Measurements from ENCODE around the gene FAM114A2.

Gene FAM114A2

DNA sequence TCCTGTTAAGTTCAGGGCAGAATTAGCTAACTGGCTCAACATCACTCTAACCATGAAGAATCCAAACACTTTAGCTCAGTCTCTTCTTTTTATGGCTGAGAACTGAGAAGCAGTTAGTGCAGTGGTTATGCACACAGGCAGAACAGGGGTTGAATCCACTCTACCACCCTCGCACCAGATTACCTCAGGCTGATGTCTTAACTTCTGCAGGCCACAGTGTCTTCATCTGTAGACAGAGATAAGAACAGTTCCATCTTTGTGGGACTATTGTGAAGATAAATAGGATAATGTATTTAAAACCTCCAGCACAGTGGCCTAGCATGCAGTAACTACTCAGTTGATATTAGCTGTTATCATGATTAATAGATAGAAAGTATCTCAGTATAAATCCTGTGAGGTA is 54.8 kb downstream of the FAM114A2 start:
- no peaks in the 10 kb centered on the region for H3K27me3 Mint-ChIP-seq
- no peak overlapping the region for H3K4me3 Mint-ChIP-seq
- H3K27ac Mint-ChIP-seq, result no peak overlapping the region

DNA sequence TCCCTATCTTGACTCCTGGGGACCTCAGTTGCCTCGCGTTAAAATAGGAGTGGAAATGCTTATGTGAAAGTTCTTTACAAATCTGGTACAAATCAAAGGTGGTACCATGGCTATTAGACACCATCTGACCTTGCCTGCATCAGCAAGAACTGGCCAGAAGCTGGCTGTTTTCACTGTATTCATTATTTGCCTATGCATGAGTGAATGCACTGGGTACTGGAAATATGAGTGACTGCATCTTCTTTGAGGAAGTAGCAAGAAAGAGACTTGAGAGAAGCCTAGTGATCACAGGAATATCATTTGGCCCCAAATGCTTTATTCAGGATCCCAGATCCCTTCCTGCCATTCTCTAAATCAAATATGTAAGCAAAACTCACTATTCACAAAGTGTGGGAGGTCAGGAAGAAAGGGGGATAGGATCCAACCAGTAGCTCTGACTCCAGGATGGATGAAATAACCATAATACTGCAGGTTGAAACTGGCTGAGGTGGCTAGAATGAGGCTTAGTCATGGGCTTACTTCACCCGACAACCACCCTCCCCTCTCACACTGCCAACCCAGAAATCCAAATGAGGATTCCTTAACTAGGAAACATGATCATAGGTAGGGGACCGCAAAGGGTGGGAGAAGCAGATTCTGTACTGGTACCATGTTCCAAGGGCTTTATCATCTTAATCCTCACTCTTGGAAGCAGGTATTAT is 56.7 kb downstream of the FAM114A2 start:
- Mint-ChIP-seq H3K27me3 (no peaks in the 10 kb centered on the region), H3K4me1 (ENCODE audit: low read depth) (no peaks in the 10 kb centered on the region), H3K27ac (no peak overlapping the region)

More for the DNA sequence above, 54.8 kb downstream of the FAM114A2 start:
- no peaks in the 10 kb centered on the region for H3K4me1 Mint-ChIP-seq (ENCODE audit: low read depth)
- H3K36me3 Mint-ChIP-seq (ENCODE audit: low read depth), result no peaks in the 10 kb centered on the region
- no peaks in the 10 kb centered on the region for H3K9me3 Mint-ChIP-seq

DNA sequence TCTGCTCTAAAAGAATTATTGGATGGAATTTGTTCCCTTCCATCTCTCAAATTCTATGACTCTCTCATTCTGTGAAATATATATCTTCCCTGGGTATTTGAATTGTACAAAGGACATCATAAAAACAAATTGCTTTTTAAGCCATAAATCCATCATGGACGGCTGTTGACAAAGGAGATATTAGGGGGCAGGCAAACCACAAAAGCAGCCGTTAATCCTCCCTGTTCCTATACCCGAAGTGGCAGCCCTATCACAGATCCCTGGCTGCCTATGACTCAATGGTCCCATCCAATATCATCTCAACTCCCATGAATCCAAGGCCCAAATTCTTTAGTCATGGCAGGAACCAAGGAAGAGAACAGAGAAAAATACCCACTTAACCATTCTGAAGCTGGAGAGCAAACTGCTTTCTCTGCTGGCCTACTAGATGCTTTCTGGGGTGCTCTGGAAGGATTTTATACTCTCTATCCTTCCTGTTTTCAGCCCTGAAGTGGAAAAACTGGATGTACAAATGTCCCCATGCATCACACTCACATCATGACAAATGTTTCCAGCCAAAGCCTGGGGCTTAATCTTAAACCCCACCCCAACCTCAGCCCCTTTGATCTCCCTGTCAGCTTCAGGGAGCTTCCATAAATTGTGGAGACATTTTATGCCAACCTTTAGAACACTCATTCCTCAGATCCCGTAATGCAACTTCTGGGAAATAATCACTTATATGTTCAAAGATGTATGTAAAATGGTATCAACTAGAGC is 59.5 kb downstream of the FAM114A2 start:
- no peaks in the 10 kb centered on the region for H3K36me3 Mint-ChIP-seq (ENCODE audit: low read depth)
- H3K27me3 Mint-ChIP-seq, result no peaks in the 10 kb centered on the region
- H3K4me1 Mint-ChIP-seq (ENCODE audit: low read depth), result no peaks in the 10 kb centered on the region
- H3K27ac Mint-ChIP-seq, result no peak overlapping the region
- no peak overlapping the region for H3K4me3 Mint-ChIP-seq
- no peaks in the 10 kb centered on the region for H3K9me3 Mint-ChIP-seq

More for the DNA sequence above, 56.7 kb downstream of the FAM114A2 start:
- Mint-ChIP-seq H3K9me3 (no peaks in the 10 kb centered on the region), H3K36me3 (ENCODE audit: low read depth) (no peaks in the 10 kb centered on the region), H3K4me3 (no peak overlapping the region)

DNA sequence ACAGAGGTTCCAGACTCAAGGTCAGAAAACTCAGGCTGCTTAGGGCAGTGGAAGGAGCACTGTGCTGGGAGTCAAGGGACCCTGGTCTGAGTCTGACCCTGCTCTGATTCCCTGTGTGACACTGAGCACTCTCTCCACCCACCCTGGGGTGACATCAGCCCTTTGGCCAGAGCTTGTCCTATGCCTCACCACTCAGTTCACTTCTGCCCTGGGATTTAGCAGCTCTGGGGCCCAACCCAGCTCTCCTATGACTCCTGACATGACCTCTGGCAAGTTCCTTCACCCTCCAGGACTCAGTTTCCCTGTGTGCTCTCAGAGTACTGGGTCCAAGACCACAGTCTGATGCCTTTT is 63.9 kb downstream of the FAM114A2 start:
- H3K4me1 Mint-ChIP-seq (ENCODE audit: low read depth), result no peaks in the 10 kb centered on the region
- H3K27ac Mint-ChIP-seq, result no peak overlapping the region
- no peaks in the 10 kb centered on the region for H3K36me3 Mint-ChIP-seq (ENCODE audit: low read depth)
- no peak overlapping the region for H3K4me3 Mint-ChIP-seq
- H3K27me3 Mint-ChIP-seq, result no peaks in the 10 kb centered on the region
- no peaks in the 10 kb centered on the region for H3K9me3 Mint-ChIP-seq

DNA sequence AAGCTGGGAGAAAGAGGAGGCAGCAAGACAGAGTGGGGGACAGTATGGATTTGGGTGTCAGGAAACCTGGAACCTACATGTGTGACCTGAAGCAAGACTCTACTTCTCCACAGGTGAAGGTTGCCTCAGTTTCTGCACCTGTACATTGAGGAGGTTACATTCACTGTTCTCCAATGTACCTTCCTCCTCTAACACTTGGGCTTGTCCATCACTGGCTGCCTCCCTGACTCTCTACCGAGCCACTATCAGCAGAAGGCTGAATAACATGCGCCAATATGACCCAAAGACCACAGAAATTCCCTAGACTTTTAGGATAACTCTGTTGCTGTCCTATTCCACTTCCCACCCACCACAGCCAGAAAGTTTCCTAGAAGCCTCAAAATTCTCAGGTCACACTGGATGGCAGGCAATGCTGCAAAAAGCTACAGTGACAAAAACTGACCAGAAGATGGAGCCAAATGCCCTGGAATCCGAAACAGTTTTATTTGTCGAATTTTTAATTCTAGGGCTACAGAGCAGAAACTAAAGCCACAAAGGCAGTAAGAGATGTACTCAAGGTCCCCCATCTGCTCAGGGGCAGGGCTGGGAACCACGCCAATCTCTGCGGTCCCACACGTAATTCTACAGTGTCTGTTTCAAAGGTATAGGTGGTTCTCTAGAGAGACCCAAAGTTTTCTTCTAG is 64.4 kb downstream of the FAM114A2 start:
- Mint-ChIP-seq H3K4me3 (no peak overlapping the region), H3K36me3 (ENCODE audit: low read depth) (no peaks in the 10 kb centered on the region), H3K27ac (no peak overlapping the region), H3K27me3 (no peaks in the 10 kb centered on the region), H3K4me1 (ENCODE audit: low read depth) (no peaks in the 10 kb centered on the region), H3K9me3 (no peaks in the 10 kb centered on the region)

DNA sequence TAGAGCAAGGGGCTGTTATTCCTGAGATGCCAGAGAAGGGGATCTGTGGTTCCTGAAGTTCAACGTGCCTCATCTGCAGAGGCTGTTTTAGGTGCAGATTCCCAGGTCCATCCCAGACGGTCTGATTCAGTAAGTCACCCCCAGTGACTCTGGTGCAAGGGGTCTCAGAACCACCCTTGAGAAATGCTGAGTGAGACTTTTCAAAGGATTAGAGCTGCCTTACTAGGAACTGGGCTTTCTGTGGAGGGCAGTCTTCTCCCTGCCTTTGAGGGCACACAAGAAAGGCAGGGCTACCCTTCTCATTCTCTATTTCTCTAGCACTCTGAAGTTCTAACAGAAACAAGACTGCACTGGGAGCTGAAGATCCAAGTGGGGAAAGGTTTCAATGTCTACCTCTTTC is 66.5 kb downstream of the FAM114A2 start:
- H3K4me1 Mint-ChIP-seq (ENCODE audit: low read depth), result no peaks in the 10 kb centered on the region
- no peaks in the 10 kb centered on the region for H3K36me3 Mint-ChIP-seq (ENCODE audit: low read depth)
- peaks cover 3% of the 10 kb centered on the region for H3K27me3 Mint-ChIP-seq
- no peaks in the 10 kb centered on the region for H3K9me3 Mint-ChIP-seq
- no peak overlapping the region for H3K27ac Mint-ChIP-seq
- no peak overlapping the region for H3K4me3 Mint-ChIP-seq

DNA sequence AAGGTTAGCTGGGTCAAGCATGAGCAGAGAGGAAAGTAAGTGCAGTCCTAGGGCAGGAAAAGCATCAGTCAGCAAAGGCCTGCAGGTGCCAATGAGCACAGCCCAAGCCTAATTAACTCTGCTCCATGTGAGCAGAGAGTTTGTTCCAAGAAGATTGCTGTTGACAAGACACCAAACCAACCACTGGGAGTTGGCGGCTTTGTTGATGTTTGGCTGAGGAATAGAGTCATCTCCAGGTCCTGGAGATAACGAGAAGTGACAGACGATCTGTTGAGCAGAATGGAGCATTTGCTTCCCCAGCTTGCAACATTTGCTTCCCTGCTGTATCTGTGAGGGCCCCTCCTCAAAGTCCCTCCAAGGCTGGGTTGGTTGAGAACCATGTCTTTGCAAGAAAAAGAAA is 68.2 kb downstream of the FAM114A2 start:
- Mint-ChIP-seq H3K27ac (no peak overlapping the region), H3K27me3 (peaks cover 7% of the 10 kb centered on the region), H3K4me1 (ENCODE audit: low read depth) (no peaks in the 10 kb centered on the region), H3K36me3 (ENCODE audit: low read depth) (no peaks in the 10 kb centered on the region), H3K4me3 (no peak overlapping the region), H3K9me3 (no peaks in the 10 kb centered on the region)

DNA sequence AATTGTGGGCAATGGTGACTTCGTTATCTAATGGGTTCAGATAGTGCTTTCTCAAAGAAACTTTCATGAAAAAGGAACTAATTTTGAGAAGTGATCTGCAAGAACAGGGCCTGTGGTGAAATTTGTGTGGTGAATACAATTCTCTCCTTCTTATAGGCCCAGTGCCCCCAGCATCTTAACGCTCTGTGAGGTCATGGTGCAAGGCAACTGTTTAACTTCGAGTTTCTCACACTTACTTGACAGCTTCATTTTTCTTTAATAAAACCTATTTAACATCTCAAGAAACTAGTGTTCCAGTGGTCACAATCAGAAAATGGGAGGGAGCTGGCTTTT is 69.2 kb downstream of the FAM114A2 start:
- H3K27me3 Mint-ChIP-seq, result peaks cover 7% of the 10 kb centered on the region
- no peaks in the 10 kb centered on the region for H3K9me3 Mint-ChIP-seq
- H3K27ac Mint-ChIP-seq, result no peak overlapping the region
- H3K36me3 Mint-ChIP-seq (ENCODE audit: low read depth), result no peaks in the 10 kb centered on the region
- H3K4me1 Mint-ChIP-seq (ENCODE audit: low read depth), result no peaks in the 10 kb centered on the region
- H3K4me3 Mint-ChIP-seq, result no peak overlapping the region

DNA sequence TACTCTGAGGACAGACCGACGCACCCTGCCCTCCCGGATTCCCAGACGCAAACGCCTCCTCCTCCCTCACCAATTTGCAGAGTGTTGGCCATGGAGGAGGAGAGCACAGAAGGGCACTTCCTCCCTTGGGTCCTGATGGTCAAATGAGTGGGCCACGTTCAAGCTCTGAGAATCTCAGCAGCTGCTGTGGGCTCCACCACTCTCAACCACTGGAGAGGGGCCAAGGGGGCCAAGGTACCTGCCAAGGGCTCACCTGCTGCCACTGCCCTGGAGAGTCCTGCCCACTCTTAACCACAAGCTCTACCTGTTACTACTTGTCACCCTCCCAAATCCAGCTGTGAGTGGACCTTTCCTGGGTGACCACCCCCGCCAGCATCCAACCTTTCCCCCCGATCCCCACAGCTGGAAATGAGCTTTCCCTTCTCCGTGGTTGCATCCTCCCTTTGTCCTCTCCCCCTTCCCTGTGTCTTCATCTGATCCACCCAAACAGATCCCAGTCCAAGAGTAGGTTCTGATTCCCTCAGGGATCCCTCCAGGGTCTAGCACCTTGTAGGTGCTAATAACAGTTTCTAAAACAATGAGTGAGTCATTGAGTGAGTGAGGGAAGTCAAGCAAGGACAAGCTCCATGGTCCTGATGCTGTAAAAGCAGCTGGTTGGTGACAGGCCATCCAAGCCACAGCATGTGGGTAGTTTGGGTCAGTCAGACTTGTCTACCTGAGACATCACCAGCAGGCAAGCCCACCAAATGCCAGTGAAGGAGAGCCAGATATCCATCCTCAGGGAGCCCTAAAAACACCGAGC is 69.7 kb downstream of the FAM114A2 start:
- no peaks in the 10 kb centered on the region for H3K4me1 Mint-ChIP-seq (ENCODE audit: low read depth)
- H3K27ac Mint-ChIP-seq, result no peak overlapping the region
- H3K27me3 Mint-ChIP-seq, result peaks cover 7% of the 10 kb centered on the region
- H3K9me3 Mint-ChIP-seq, result no peaks in the 10 kb centered on the region
- no peak overlapping the region for H3K4me3 Mint-ChIP-seq
- H3K36me3 Mint-ChIP-seq (ENCODE audit: low read depth), result no peaks in the 10 kb centered on the region

DNA sequence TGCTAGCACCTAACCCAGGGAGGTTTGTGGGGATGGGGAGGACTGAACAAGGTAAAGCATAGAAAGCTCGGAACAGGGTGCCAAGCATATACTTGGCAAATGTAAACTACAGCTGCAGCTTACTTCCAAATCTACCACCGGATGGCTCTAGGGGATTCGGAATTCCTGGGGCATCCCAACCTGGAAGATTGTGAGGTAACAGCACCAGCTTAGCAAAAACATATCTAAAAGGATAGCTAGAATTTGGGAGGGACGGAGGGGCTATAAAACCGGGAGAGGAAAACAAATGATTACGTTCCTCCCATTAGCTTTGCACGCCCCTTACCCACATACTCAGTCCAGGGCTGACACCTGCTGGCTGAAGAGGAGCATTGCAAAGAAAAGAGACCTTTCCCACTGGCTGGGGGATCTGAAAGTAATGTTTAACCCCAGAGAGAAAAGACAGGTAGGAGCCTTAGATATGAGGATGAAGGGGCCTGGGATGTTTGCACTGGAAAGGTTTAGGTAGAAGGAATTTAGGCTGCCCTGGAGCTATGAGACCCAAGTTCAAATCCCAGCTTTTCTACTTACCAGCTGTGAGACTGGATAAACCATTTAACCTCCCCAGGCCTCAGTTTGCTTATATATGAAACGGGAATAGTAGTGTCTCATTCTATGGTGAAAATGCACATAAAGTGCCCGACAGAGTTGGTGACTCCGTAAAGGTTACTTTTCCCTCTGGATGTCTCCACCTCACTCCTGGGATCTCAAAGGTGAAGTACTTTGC is 73.6 kb downstream of the FAM114A2 start:
- peaks cover 7% of the 10 kb centered on the region for H3K27me3 Mint-ChIP-seq

DNA sequence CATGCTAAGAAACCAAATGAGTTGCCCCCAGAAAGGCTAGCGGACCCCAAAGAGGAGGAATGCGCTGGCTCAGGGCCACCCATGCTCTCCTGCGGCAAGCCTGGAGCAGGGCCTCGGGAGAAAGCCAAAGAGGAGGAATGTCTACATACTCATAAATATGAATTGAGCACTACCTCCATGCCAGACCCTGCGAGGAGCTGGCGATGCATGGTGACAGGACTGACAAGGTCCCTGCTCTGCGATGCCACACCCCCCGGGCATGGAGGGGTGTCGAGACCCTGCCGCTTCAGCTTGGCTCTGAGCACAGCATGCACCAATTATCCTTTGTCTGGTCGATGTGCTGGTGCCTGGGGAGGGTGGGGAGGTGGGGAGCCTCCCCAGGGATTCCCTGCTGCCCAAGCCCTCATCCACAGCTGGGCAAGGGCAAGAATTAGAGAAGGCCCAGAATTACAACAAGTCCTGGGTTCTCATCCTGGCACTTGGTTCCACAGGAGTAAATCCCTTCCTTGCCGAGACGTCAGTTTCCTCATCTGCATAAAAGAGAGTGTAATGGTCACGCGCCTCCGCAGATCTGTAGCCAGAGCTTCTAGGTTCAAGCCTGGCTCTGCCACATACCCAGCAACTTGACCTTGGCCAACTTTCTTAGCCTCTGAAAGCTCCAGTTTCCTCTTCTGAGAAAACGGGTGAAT is 74.4 kb downstream of the FAM114A2 start:
- peaks cover 11% of the 10 kb centered on the region for H3K4me1 Mint-ChIP-seq (ENCODE audit: low read depth)
- H3K4me3 Mint-ChIP-seq, result no peak overlapping the region
- H3K27me3 Mint-ChIP-seq, result peaks cover 7% of the 10 kb centered on the region
- H3K27ac Mint-ChIP-seq, result no peak overlapping the region
- H3K9me3 Mint-ChIP-seq, result no peaks in the 10 kb centered on the region
- H3K36me3 Mint-ChIP-seq (ENCODE audit: low read depth), result no peaks in the 10 kb centered on the region

More for the DNA sequence above, 73.6 kb downstream of the FAM114A2 start:
- no peak overlapping the region for H3K4me3 Mint-ChIP-seq
- H3K4me1 Mint-ChIP-seq (ENCODE audit: low read depth), result peaks cover 11% of the 10 kb centered on the region
- H3K9me3 Mint-ChIP-seq, result no peaks in the 10 kb centered on the region
- no peaks in the 10 kb centered on the region for H3K36me3 Mint-ChIP-seq (ENCODE audit: low read depth)
- no peak overlapping the region for H3K27ac Mint-ChIP-seq

DNA sequence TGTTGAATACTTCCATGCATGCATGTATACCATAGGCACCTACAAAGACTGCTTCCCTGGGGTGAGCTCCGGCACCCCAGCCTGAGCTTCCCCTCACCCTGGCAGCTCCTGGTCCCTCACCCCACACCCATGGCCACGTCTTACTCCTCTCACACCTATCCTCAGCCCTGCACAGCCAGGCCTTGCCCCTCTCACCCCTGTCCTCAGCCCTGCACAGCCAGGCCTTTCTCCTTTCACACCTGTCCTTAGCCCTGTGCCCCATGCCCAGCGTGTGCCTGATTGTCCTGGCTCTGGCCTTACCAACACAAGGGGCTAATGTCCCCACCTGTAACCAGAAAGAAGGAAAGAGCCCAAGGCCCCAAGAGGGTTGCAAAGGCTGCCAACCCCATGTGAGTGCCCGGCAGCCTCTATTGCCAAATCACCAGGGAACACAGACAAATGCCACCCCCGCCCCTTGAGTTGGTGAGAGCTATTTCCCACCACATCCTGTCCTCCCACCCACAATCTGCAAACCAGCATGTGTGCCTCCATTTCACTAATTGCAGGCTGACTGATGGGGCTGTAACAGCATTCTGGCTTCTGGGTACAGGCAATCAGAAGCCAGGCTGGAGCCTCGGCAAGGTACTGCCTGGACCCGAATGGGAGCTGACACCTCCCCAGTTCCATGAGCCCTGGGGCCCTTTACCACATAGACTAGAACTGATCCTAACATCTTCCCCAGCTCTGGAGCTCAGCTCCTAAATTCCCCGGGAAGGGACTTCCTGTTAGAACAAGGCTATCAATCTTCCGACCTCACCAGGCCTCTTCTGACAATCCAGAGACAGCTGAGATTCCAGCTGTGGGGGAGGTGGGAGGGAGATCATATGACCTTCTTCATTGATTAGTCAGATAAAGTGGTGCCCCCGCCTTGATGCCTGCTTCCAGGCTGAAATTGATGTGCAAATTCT is 78.2 kb downstream of the FAM114A2 start:
- no peak overlapping the region for H3K27ac Mint-ChIP-seq
- H3K4me3 Mint-ChIP-seq, result no peak overlapping the region
- peaks cover 11% of the 10 kb centered on the region for H3K4me1 Mint-ChIP-seq (ENCODE audit: low read depth)
- H3K9me3 Mint-ChIP-seq, result no peaks in the 10 kb centered on the region
- H3K36me3 Mint-ChIP-seq (ENCODE audit: low read depth), result no peaks in the 10 kb centered on the region
- H3K27me3 Mint-ChIP-seq, result no peaks in the 10 kb centered on the region

Data from stimulated activated naive CD8-positive, alpha-beta T cell treated with anti-CD3 and anti-CD28 coated beads, Interleukin-15, Interleukin-2, amounts not matched to agents 100 ng/mL and 50 ng/mL, for 24 hours (primary cell).